ENCODE measurements around the gene RHBDD3. TPM values are rescaled to one million over a fixed set of nuclear protein-coding genes. Genes with fewer than 3 reads are reported as not detected.

Gene RHBDD3
- total RNA-seq, 1 donor from 2014 or later = 254 TPM

- no peak for DNase-seq (ENCODE audit: low spot score in 2 of 2)
- no peaks in the 10 kb centered on the region for H3K9me3 ChIP-seq
- H3K27me3 ChIP-seq = peaks cover 13% of the 10 kb centered on the region
- H3K27ac ChIP-seq = no peak overlapping the region
- TF ChIP-seq CTCF (IDR thresholded peaks at IDR 0.05) = no peak
- intact Hi-C loops (cut with DNase I) = loop anchor here (2.0 kb wide), 1 partner anchor 29 kb away; no protein-coding TSS in a partner anchor
- H3K4me1 ChIP-seq = peaks cover 24 to 45% of the 10 kb centered on the region in 2 donors
- H3K4me3 ChIP-seq = peak overlapping the region in 1 of 2 donors; percentile 26
- H3K36me3 ChIP-seq = no peaks in the 10 kb centered on the region
These were observed 46.0 kb upstream of the RHBDD3 start for GRCh38 chr22:29313576-29314466.

GRCh38 chr22:29313126-29313575 lies 45.4 kb upstream of the RHBDD3 start:
- Histone ChIP-seq H3K9me3 (no peaks in the 10 kb centered on the region), H3K4me3 (peak overlapping the region in 1 of 2 donors; percentile 26), H3K36me3 (no peaks in the 10 kb centered on the region), H3K27me3 (peaks cover 13% of the 10 kb centered on the region), H3K27ac (no peak overlapping the region), H3K4me1 (peaks cover 31 to 52% of the 10 kb centered on the region in 2 donors)
- peak; percentile 61 to 64 (median 62) for TF ChIP-seq CTCF (IDR thresholded peaks at IDR 0.05)
- intact Hi-C loops (cut with DNase I) = no loop called here
- DNase-seq (ENCODE audit: low spot score in 2 of 2) = no peak

- DNase-seq (ENCODE audit: low spot score in 2 of 2) = no peak
- Histone ChIP-seq H3K4me1 (peaks cover 35 to 58% of the 10 kb centered on the region in 2 donors), H3K36me3 (no peaks in the 10 kb centered on the region), H3K27me3 (peaks cover 13% of the 10 kb centered on the region), H3K4me3 (no peak overlapping the region), H3K27ac (no peak overlapping the region), H3K9me3 (no peaks in the 10 kb centered on the region)
- intact Hi-C loops (cut with DNase I) = no loop called here
- TF ChIP-seq CTCF (IDR thresholded peaks at IDR 0.05) = no peak
These were observed 44.7 kb upstream of the RHBDD3 start for GRCh38 chr22:29312218-29313125.

- H3K27ac ChIP-seq = peak overlapping the region; percentile 48 to 69
- peaks cover 35 to 61% of the 10 kb centered on the region in 2 donors for H3K4me1 ChIP-seq
- H3K4me3 ChIP-seq = peak overlapping the region; percentile 21 to 55
- no peak for TF ChIP-seq CTCF (IDR thresholded peaks at IDR 0.05)
- H3K9me3 ChIP-seq = no peaks in the 10 kb centered on the region
- intact Hi-C loops (cut with DNase I) = loop anchor here (1.0 kb wide), 1 partner anchor 242 kb away; the partner anchor contains the start of gene THOC5
- H3K27me3 ChIP-seq = peaks cover 13% of the 10 kb centered on the region
- no peak for DNase-seq (ENCODE audit: low spot score in 2 of 2)
- H3K36me3 ChIP-seq = no peaks in the 10 kb centered on the region
These were observed 43.9 kb upstream of the RHBDD3 start for GRCh38 chr22:29311464-29312217.

- peak overlapping the region in 1 of 2 donors; percentile 55 for H3K4me3 ChIP-seq
- peaks cover 35 to 61% of the 10 kb centered on the region in 2 donors for H3K4me1 ChIP-seq
- no peak for TF ChIP-seq CTCF (IDR thresholded peaks at IDR 0.05)
- H3K27ac ChIP-seq = peak overlapping the region; percentile 69 to 87
- intact Hi-C loops (cut with DNase I) = loop anchor here (1.0 kb wide), 1 partner anchor 242 kb away; the partner anchor contains the start of gene THOC5
- peaks cover 12% of the 10 kb centered on the region for H3K27me3 ChIP-seq
- DNase-seq (ENCODE audit: low spot score in 2 of 2) = peak; percentile 92 to 99
- no peaks in the 10 kb centered on the region for H3K36me3 ChIP-seq
- no peaks in the 10 kb centered on the region for H3K9me3 ChIP-seq
These were observed 43.1 kb upstream of the RHBDD3 start for GRCh38 chr22:29310863-29311339.

All from ascending aorta (tissue), 2 donors.